Retina (tissue), 1 donor: ENCODE results near the gene NAPB.

Experiments used
- DNase-seq: peaks from one replicate; pipeline ENCODE4 v3.0.0-alpha.2; 2016

NAPB gene

DNA sequence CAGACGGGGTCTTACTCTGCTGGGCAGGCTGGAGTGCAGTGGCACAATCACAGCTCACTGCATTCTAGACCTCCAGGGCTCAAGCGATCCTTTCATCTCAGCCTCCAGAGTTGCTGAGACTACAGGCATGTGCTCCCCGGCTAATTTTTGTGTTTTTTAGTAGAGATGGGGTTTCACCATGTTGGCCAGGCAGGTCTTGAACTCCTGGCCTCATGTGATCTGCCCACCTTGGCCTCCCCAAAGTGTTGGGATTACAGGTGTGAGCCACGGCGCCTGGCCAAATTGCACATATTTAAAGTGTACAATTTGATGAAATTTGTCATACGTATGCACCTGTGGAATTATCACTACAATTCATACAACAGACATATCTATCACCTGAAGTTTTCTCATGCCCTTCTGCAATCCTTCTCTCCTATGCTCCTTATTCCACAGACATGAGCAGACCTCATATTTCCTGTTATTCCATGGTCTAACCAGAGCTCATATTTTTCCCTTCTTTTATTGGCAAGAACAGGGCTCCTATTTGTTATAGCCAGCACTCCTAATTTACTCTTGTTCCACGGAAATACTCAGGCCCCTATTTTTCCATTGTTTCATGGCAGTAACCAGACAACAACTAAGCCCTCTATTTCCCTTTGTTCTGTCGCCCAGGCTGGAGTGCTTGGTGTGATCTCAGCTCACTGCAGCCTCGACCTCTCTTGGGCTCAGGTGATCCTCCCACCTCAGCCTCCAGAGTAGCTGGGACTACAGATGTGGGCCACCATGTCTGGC, 16.0 kb upstream of the NAPB start:
- DNase-seq: no peak

DNA sequence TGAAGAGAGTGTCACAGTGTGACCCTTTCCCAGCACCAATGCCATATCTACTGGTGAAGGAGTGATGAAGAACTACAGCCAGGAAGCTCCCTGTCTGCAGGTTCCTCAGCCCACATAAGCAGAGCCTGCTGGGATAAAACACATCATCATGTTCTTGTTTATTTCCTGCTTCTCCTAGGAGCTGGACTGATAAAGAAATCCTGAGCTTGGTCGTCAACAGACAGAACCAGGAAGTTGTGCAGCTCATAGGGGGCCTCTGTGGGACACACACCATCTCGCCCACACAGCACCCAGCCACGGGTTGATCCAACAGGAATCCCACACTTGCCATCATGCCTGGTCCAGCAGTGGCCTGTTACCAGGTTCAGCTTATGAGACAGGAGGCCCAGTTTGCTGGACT, 15.4 kb upstream of the NAPB start:
- DNase-seq: no peak

DNA sequence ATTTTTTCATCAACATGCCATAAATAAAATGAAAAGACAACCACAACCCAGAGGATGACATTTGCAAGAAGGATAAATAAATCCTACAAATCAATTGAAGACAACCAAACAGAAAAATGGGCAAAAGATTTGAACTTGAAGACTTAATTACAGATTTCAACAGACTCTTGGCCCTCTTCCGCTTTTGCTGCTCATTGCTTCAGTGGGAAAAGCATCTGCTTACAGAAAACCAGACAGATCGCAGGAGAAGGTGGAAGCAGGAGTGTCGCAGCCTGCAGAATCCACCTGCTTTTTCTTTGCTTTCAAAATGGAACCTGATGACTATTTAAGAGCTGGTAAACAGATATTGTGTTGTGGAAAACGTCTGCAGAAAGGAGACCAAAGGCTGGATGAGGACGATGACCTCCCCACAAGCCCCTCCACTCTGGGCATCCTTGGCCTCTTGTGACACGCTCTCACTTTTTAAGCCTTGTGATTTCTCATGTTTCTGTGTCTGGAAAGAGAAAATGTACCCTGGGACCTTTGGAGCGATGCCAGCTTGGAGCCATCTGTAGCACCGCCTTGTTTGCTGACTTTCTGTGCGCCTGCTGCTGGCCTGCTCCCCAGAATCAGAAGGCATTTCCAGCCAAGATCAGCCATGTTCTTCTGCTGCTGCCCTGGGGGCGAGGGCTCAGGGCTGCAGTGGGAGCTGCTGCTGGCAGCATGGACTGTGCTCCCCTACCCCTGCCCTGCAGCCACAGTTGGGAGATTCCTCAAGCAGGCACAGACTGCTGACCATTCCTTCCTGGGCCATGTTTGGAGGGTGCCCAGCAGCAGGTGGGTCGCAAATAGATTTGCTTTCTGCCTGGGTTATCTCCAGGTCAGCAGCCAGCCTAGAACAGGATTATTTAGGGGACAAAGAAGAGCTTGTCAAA, 14.6 kb upstream of the NAPB start:
- no peak for DNase-seq

DNA sequence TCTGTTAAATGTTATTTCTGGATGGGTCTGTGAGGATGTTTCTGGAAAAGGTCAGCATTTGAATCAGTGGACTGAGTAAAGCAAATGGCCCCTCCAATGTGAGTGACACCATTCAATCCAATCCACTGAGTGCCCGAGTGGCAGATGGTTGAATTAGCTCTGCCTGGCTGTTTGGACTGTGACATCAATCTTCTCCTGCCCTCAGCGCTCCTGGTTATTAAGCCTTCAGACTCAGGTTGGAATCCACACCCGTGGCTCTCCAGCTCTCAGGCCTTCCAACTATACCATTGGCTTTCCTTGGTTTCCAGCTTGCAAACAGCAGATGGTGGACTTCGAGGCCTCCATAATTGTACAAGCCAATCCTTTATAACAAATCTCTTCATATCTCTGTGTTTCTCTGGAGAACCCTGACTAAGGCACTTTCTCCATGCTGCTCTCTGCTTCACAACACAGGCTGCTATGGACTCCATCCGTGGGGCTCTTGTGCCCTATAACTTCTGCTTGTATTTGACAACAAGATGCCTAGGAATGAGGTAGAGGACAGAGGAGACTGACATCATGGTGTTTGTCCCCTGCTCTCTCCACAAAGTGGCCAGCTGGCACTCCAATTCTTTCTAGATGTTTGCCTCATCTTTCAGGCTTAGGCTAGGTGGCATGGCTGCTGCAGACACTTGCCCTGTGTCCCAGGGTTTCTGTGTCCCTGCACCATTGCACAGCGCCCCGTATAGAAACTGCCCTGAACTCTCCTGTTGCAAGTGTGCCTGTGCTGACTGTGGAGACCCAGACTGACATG, 13.4 kb upstream of the NAPB start:
- no peak for DNase-seq

DNA sequence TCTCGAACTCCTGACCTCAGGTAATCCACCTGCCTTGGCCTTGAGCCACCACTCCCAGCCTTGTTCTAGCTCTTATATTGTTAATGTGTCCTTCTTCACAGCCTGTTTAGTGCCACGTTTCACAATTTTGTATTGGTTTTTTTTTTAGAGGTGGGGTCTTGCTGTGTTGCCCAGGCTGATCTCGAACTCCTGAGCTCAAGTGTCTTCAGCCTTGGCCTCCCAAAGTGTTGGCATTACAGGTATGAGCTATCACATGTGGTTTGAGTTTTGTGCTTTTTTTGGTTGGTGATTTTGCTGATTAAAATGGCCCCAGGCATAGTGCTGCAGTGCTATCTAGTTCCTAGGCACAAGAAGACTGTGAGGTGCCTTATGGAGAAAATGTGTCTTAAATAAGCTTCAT, 12.3 kb upstream of the NAPB start:
- no peak for DNase-seq

DNA sequence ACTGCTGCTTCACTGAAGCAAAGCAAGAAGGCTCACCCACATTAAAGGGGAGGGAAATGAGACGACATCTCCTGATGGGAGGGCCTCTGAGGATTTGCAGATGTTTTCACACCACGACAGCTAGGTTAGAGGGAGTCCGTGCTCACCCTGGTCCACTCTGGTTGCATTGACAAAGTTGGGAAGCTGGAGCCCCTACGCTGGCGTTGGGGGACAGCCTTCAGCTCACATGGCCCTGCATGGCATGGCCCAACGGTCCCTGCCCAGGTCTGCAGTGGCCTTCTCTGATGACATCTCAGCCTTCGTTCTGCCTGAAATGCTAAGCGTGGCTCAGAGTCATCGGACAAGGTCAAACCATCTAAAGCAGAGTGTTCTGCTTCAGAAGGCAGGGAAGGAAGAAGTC, 3.8 kb upstream of the NAPB start:
- DNase-seq: no peak

DNA sequence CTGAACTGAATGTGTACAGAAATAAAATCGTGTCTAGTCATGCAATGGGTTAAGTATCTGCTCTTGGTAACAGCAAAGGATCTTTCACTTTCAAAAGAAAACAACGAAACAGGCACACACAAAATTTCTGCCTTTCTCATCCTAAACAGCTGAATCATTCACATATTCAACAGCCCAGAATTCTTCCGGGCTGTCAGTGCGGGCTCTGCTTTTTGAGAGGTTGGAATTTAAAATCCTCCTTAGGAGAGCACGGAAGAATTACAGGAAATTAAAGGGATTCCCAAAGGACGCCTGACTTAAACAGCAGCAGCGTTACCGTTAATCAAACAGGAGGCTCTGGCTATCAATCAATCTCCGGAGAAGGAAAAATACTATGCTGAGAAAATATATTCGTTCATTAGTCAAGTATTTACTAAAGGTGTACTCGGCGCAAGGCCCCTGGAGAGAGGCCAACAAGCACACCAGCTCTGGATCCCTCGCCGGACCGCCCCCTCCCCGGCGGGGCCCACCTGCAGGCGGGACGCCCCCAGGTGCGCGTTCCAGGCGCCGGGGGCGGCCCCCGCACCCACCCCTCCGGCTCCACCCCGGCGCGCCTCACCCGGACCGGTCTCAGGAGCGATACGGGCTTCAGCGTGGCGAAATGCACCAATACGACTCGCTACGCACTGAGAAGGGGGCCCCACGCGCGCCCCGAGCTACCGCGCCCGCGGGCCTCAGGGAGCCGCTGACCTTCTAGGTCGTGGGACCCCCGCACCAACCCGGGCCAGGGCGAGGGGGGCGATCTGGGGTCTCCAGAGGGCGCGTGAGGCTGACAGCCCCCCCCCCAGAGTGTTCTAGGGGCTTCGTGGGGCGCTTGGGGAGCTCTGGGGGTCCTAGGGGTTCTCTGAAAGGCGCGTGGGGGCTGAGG, 1.0 kb downstream of the NAPB start:
- DNase-seq: peak; percentile 52

DNA sequence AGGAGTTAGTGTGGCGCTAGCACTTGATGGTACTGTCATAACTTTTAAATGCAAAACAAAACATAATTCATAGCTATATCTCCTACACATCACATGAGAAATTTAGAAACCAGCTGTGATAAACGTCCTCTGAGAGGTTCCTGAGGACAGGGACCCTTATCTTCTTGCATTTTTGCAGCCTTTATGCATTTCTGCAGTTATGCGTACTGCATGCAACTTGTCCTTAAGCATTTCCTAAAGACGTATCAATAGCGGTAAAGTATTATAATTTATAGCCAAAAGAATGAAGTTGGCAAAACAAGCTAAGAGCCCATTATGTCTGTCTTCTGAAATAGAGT, 1.7 kb downstream of the NAPB start:
- no peak for DNase-seq

DNA sequence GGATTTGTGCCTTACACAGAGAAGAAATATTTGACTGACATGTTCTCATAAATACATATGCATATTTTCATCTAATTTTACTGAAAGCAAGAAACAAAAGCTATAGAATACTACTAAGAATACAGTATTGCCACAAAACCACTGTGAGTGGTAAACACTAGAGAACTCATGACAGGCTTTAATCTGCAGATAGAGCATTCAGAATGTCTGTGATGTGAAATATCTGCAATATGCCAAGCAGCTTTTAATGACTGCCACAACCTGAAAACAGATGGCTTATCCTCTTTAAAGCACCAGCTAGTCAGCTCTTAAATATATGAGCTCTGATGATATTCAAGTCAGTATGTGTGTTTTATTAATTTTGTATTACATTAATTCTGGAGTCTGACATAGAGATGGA, 3.4 kb downstream of the NAPB start:
- DNase-seq: no peak

DNA sequence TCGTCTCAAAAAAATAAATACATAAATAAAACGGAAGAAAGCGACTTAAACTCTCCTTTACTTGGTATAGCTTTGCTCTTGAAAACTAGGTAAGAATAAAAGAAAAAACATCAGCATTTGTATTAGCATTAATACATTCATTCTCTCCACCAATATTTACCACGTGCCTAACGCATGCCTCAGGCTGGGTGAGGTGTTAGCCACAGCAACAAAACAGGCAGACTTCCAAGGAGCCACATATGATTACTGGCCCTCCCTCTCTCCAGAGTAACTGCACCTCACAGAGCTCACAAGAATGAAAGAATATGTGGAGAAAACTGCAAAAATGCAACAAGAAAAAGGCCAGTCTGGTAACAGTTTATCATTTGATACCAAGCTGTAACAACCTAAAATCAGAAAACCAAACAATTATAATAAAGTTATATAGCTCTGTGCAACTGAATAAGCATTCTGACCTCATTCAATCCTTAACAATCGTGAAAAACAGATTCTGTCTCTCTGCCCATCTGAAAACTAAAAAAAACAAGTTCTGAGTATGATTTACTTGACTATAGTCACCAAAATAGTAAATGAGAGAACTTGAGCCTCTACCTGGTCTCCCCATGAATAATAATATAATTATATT, 5.2 kb downstream of the NAPB start:
- no peak for DNase-seq

DNA sequence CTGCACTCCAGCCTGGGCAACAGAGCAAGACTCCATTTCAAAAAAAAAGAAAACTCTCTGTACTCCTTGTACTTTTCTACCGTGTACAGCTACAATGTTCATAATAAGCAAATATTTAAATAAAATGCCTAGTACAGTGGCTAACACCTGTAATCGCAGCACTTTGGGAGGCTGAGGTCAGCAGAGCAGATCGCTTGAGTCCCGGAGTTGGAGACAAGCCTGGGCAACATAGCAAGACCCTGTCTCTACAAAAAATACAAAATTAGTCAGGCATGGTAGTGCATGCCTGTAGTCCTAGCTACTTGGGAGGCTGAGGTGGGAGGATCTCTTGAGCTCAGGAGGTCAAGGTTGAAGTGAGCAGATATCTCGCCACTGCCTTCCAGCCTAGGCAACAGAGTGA, 5.7 kb downstream of the NAPB start:
- no peak for DNase-seq

DNA sequence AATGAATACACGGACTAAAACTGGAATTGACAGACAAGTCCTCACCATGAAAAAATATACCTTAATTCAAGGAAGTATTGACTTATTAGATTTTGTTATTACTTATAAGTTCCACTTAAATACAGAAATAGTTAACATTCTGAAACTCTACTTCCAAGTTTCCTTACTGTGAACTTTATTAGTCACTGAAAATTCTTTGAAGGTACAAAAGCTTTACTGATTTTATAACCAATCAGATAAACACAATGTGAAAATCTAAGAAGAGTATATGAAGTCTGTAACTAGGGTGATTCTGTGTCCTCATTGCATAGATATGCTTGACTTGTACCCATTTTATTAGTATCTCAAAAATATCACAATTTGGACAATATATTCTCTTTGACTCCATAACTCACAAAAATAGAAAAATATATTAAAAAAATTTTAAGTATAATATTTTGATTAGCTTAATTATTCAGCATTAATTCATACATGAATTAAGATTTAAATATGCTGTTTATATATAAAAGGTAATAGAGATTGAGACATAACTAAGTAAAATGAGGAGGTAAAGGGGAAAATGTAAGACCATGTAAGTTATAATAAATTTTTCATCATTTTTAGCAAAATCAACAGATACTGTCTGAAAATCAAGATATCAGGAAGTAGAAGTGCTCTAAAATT, 6.6 kb downstream of the NAPB start:
- no peak for DNase-seq

DNA sequence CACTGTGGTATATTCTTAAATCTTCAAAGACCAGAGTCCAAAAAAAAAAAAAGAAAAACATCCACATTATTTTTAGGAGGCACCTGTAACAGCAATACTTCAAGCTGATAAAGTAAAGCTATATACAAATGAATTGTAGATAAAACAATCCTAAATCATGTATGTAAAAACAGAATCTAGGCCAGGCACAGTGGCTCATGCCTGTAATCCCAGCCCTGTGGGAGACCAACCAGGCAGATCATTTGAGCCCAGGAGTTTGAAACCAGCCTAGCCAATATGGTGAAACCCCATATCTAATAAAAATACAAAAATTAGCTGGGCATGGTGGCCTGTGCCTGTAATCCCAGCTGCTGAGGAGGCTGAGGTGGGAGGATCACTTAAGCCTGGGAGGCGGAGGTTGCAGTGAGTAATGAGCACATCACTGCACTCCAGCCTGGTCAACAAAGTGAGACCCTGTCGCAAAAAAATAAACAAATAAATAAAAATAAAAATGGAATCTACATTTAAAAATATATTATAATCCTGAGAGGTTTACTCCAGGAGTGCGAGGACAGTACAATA, 7.3 kb downstream of the NAPB start:
- DNase-seq: no peak

DNA sequence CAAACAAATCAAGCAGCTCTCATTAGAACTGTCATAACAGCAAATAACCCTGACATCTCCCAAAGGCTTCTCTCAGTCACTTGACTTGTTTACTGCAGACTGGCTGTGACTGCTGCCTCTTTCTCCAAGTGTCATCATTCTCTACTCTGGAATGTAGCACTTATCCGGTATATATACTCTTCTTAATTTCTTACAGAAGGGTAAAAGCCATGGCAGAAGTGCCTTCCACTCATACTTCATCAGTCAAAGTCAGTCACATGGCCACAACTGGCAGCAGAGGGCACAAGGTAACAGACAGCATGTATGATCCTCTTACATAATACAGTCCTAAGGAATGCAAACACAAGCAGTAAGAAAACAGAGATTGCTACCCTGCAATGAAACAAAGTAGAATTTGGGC, 9.3 kb downstream of the NAPB start:
- DNase-seq: no peak

DNA sequence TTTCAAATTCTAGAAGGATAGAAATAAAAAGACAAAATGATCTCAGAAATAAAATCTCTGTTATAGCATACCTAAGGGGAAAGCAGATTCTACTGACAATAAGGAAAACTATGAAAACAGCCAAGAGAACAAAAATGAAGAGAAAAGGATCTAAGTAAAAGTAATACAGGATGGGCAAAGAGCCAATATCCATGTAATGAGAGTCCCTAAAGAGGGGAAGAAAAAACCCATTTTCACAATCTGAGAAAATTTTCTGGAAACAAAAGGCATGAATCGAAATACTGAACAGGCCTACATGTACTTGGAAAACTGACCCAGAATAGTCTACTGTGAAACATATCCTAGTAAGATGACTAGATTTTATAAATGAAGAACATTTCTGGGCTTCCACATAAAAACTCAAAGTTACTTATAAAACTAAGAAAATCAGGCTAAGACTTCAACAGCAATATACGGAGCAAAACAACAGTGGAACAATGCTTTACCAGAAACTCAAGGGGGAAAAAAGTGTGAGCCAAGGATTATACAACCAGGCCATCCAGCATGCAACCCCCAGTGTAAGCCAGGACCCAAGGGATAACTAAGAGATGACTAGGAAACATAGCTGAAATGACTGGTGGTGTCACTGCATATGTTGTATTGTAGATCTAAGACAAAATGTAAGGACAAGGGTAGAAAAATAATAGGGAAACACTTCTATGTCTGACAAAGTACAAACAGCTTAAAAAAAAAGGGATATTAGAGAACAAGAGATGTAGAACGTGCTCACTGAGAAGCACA, 10.2 kb downstream of the NAPB start:
- no peak for DNase-seq

DNA sequence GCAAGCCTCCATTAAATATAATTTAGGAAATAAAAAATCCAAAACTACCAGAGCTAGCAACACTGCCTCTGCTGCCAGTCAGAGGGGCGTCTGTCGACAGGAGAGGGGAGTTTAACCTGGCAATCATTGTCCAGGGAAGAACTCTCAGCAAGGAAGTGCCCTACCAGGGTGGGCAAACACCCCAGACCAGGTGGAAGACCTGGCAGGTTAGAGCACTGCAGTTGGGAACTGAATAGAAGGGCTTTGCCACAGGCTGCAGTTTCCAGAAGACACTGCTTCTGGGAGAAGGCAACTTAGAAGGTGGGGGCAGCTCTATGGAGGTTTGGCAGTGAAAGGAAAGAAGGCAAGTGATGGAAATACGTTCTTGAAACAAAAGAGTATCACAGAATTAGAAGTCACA, 11.5 kb downstream of the NAPB start:
- DNase-seq: no peak

DNA sequence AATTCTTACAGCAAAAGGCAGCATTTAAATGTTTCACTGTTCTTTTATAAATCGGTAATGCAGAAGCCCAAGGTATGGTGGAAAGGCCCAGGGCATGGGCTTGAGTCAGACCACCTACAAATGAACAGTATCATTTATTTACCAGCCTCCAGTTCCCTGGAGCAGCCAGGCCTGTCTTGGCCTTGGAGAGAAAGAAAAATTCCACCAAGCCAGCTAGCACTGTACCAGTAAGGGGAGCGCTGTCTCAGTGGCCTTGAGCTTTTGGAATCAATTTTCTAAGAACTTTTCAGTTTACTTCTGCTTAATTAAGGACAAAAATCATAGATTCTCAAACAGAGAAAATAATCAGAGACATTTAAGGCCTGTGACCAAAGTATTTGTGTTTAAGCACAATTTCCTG, 12.3 kb downstream of the NAPB start:
- DNase-seq: no peak

DNA sequence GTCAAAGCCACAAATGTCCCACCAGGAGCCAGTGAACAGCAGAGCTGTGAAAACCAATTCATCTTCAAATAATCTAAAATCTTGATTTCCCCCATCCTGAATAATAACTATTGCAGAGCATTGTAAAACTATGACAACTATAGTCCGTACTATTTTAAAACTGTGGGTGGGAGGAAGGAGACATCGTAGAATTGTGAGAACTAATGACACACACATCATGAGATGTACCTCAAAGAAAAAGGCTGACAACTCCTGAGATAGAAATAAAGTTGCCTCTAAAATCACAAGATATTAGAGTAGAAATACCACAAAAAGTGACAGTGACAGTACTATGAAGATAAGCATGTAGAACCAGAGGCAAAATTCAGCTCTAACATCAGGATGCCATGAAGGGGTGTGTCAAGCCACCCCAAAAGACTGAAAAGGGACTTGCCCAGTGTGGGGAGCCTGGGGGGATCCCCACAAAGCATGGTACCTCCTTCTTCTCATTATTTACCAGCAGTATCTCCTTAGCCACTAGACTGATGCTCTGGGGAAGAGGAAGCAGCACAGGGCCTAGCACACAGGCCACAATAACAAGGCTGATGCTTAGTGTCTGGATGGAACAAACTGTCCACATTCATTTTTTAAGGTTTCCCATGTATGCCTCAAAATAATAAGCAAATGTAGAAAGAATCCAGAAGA, 13.4 kb downstream of the NAPB start:
- no peak for DNase-seq

DNA sequence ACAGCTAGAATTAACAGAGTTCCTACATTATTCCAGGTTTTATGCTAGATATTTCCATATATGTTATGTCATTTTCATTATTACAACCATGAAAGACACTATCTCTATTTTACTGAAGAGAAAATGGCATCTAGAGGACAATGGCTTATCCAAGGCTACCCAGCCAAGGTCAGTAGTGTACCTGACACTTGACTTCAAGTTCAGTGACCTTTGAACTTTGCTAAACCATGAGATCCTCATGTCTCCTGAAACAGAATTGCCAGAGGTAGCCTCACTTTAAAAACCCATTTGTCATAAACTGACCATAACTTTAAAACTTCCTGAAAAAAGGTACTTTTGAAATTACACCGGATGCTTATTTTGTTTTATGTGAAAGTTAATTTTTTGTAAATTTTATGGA, 14.4 kb downstream of the NAPB start:
- DNase-seq: no peak

DNA sequence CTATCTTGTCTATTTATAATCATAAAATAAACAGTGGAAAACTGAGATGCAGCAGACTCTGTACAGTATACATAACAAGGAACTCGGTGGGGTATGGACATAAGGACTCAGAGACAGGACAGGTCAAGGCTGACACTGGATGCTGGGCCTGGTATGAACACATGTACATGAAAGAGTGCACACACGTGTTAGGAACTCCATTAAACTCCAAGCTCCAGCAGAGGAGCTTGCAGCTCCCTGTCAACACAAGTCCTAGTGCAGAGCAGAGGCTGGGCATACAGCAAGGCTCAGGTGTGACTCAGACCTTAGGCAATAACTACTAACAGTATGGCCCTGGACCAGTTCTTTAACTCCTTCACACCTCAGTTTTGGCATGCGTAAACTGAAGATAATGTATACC, 17.1 kb downstream of the NAPB start:
- no peak for DNase-seq
